ENCODE results near the gene TXK. TPM values are rescaled to one million over a fixed set of nuclear protein-coding genes. Genes with fewer than 3 reads are reported as not detected.

Gene TXK
- total and polyA plus RNA-seq, 12 donors = 0.55 to 4.9 (median 1.4) TPM

Small RNAs within 50 kb of the gene (small RNA-seq; reads per million reads assigned to genes)
- gene RF00019 (0 reads per million in 2 donors), gene RF00026 (0 reads per million in 2 donors), gene RNU6-838P (0 reads per million in 2 donors)

Other genes with a start within 250 kb of the TXK start
- gene NFXL1, start 219.7 kb downstream of the TXK start, total RNA-seq = 10 to 100 TPM in 2 of 9 donors, 1 to 10 TPM in 7; 6.1 to 15.4 (median 7.5) TPM
- 10 to 100 TPM in 1 of 3 donors, 1 to 10 TPM in 2; 5.1 to 13.8 (median 5.9) TPM for gene NFXL1, start 219.7 kb downstream of the TXK start, polyA plus RNA-seq
- 1 to 10 TPM in 5 of 9 donors, under 1 TPM in 3, not detected in 1; 0.24 to 4.8 (median 1.2) TPM for gene CNGA1, start 117.6 kb downstream of the TXK start, total RNA-seq
- gene CNGA1, start 117.6 kb downstream of the TXK start, polyA plus RNA-seq = 1 to 10 TPM in 2 of 3 donors, under 1 TPM in 1; 0.84 to 4.6 (median 1.9) TPM
- 1 to 10 TPM in 3 of 9 donors, under 1 TPM in 5, not detected in 1; 0.08 to 1.4 (median 0.79) TPM for gene NIPAL1, start 117.5 kb downstream of the TXK start, total RNA-seq
- gene NIPAL1, start 117.5 kb downstream of the TXK start, polyA plus RNA-seq = 1 to 10 TPM in 1 of 3 donors, under 1 TPM in 2; 0.03 to 1.5 (median 0.16) TPM
- gene TEC, start 135.6 kb upstream of the TXK start, total RNA-seq = 1 to 10 TPM; 1.4 to 8.0 (median 4.8) TPM
- 1 to 10 TPM; 1.7 to 4.7 (median 3.2) TPM for gene TEC, start 135.6 kb upstream of the TXK start, polyA plus RNA-seq
- gene SLAIN2, start 207.3 kb upstream of the TXK start, total RNA-seq = 100 to 1,000 TPM in 2 of 9 donors, 10 to 100 TPM in 7; 23.1 to 181 (median 51.2) TPM
- gene SLAIN2, start 207.3 kb upstream of the TXK start, polyA plus RNA-seq = 100 to 1,000 TPM in 1 of 3 donors, 10 to 100 TPM in 1, 1 to 10 TPM in 1; 7.5 to 109 (median 13.7) TPM